GM13977 (cell line): Measurements from ENCODE around the gene DIPK1A.

ENCODE experiments used
- DNase-seq: peaks from one replicate; pipeline ENCODE4 v3.0.0; 2012; ENCODE audit warnings: low spot score
- in situ Hi-C: fragments of 300-500 bp; cut with MboI; formaldehyde crosslinking; loops from one replicate; pipeline ENCODE4 v1.12.0; 2022; ENCODE audit warnings: low sequenced_read_pairs, low pct_unique_long_range_greater_than_20kb, mixed read lengths, inconsistent platforms; ENCODE audit not compliant: unreplicated experiment
- TF ChIP-seq, protein P1 (sequence below): IDR thresholded peaks from 2 replicates; pipeline ENCODE4 v1.5.1; 2012; ENCODE audit warnings: mild to moderate bottlenecking, control low read depth; ENCODE audit not compliant: insufficient read depth; ENCODE audit errors: extremely low read depth, missing control alignments

Gene DIPK1A

DNA sequence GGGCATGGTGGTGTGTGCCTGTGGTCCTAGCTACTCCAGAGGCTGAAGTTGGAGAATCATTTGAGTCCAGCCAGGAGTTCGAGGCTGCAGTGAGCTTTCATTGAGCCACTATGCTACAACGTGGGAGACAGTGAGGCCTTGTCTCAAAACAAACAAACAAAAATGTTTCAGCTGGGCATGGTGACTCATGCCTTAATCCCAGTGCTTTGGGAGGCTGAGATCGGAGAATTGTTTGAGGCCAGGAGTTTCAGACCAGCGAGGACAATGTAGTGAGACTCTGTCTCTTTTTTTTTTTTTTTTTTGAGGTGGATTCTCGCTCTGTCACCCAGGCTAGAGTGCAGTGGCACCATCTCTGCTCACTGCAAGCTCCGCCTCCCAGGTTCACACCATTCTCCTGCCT is 134.5 kb downstream of the DIPK1A start:
- DNase-seq: no peak
- in situ Hi-C loops: no loop called here
- TF ChIP-seq, protein P1, sequence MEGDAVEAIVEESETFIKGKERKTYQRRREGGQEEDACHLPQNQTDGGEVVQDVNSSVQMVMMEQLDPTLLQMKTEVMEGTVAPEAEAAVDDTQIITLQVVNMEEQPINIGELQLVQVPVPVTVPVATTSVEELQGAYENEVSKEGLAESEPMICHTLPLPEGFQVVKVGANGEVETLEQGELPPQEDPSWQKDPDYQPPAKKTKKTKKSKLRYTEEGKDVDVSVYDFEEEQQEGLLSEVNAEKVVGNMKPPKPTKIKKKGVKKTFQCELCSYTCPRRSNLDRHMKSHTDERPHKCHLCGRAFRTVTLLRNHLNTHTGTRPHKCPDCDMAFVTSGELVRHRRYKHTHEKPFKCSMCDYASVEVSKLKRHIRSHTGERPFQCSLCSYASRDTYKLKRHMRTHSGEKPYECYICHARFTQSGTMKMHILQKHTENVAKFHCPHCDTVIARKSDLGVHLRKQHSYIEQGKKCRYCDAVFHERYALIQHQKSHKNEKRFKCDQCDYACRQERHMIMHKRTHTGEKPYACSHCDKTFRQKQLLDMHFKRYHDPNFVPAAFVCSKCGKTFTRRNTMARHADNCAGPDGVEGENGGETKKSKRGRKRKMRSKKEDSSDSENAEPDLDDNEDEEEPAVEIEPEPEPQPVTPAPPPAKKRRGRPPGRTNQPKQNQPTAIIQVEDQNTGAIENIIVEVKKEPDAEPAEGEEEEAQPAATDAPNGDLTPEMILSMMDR: no peak

DNA sequence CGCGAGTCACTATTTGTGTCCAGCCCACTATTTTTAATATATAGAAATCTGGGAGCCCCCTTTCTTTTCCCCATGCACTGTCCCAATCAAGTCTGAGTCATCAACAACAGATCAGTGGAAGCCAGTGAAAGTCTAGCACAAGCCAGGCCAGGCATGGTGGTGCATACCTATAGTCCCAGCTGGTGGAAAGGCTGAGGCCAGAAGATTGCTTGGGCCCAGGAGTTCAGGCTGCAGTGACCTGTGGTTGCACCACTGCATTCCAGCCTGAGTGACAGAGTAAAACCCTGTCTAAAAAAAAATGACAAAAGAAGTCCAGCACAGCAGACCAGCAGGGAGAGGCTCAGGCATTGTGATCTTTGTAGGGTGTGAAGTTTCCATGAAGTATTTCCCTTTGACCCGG is 138.4 kb downstream of the DIPK1A start:
- DNase-seq: no peak
- TF ChIP-seq, protein P1: no peak
- in situ Hi-C loops: no loop called here

DNA sequence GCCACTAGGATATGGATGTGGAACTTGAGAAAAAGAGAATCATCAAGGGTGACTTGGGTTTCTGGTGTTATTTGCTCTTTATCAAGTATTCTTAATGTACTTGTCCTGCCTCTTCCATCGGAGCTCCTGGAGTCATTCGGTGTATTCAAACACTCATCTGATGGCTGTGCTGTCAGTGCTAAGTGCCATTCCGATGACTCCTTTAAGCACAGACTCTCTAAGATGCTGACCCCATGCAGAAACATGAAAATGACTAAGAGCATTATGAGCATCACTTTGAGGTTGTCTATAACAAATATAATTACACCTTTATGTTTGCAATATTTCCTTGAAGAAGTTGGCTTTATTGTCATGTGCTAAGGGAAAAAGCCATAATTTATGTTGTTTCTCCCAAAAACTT is 140.7 kb downstream of the DIPK1A start:
- TF ChIP-seq, protein P1: no peak
- in situ Hi-C loops: no loop called here
- DNase-seq: no peak

DNA sequence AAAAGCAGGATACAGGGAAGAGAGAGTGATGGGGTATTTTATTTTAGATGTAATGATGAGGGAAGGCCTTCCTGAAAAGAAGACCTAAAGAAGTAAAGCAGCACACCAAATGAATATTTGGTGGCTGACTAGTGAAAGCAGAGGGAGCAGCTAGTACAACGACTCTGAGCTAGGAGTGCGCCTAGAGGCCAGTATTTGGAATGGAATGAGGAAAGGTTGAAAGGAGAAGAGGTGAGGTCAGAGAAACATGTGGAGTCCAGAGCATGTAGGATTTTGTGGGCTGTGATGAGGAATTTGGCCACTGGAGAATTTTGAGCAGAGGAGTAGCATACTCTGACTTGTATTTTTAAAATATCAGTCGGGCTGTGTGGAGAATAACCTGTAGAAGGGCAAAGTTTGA is 141.2 kb downstream of the DIPK1A start:
- in situ Hi-C loops: no loop called here
- TF ChIP-seq, protein P1: no peak
- DNase-seq: no peak

DNA sequence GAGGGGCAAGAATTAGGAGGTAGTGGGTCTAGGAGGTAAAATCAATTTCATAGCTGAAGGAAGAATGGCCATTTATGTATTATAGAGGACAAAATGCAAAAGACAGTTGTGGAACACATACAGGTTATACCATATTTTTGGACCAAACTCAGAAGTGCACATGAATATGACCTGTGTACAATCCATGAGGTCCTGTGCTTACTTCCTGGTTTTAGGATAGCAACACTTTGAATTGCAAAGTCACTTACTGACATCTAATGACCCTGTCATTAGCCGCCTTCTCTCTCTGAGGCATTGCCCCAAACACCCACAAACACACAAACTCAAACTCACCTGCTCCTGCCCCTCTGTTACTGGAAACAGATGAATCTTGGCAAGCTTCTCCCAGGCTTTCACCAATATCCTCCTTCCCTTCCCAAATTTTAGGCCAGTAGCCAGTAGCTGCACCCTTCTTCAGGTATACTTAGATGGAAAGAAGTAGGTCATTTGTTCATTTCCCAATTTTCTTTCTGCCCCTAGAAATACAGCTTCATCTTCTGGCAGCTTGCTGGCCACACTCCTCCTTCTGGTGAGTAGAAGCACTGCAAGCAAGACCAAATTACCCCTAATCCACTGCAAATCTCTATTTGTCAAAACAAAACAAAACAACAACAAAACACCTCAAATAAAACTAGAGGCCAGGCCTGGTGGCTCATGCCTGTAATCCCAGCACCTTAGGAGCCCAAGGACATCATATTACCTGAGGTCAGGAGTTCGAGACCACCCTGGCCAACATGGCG is 143.1 kb downstream of the DIPK1A start:
- in situ Hi-C loops: no loop called here
- peak; percentile 55 for DNase-seq
- TF ChIP-seq, protein P1: peak; percentile 78

DNA sequence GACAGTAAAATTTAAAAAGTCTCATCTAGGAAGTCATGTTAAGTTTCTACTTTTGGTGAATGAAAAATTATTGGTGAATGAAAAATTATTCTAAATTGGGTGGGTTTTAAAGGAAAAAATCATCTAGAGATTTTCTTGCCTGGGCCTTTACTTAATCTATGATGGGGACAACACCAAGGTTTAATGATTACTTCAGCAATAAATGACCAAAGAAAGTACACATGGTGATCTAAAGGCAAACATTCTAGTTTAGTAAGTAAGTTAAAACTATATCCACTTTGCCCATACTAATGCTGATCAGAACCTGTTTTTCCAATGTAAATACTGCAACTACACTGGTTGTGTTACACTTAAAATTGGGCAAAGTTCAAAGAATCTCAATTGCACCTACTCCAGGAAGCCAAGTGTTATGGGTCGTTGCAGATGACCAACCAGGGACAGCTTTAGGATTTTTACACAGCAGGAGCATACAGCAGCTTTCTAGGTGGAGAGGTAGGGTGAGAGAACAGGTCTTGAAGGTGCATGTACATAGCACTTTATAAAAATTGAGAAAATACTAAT is 144.0 kb downstream of the DIPK1A start:
- in situ Hi-C loops: no loop called here
- TF ChIP-seq, protein P1: no peak

DNA sequence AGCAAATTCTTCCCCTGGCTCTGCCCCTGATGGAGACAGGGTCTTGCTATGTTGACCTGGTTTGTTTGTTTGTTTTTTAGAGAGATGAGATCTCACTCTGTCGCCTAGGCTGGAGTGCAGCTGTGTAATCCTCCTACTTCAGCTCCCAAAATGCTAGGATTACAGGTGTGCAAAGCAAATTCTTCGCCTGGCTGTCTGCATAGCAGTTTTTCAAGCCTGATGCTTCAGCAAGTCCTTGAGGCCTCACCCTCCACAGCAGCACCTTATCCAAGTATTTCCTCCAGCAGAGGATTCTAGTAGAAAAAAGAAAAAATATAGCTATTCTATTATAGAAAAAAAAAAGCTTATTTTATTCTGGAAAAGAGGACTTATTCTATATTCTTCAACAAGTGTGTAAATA is 144.5 kb downstream of the DIPK1A start:
- in situ Hi-C loops: no loop called here
- TF ChIP-seq, protein P1: no peak

More for the DNA sequence above, 144.0 kb downstream of the DIPK1A start:
- no peak for DNase-seq

More for the DNA sequence above, 144.5 kb downstream of the DIPK1A start:
- no peak for DNase-seq
